ENCODE data around the gene MARK3.

Gene MARK3

GRCh38 chr14:103535081-103535890 lies 150.1 kb downstream of the MARK3 start:
- Histone ChIP-seq H3K27ac (no peak overlapping the region), H3K4me2 (no peak overlapping the region), H3K79me2 (ENCODE audit: insufficient read depth, low read depth) (no peaks in the 10 kb centered on the region), H4K20me1 (ENCODE audit: insufficient read depth) (no peaks in the 10 kb centered on the region), H3K9ac (no peak overlapping the region), H3K4me3 (IDR thresholded peaks at IDR 0.05; ENCODE audit: insufficient read depth, low read depth, low read length) (no peak overlapping the region), H3K4me1 (ENCODE audit: low read depth, poor library complexity, severe bottlenecking) (no peaks in the 10 kb centered on the region), H3K36me3 (ENCODE audit: insufficient read depth) (no peaks in the 10 kb centered on the region), H3K27me3 (ENCODE audit: insufficient read depth, low read depth) (peaks cover under 1% of the 10 kb centered on the region; the same call in 1 of the 2 replicates), H2AFZ (ENCODE audit: low read depth) (no peak overlapping the region)
- no peak for TF ChIP-seq CTCF (conservative IDR thresholded peaks at IDR 0.05; ENCODE audit: low read depth, low read length)

GRCh38 chr14:103535891-103536565 lies 150.8 kb downstream of the MARK3 start:
- Histone ChIP-seq H3K27ac (no peak overlapping the region), H3K4me3 (IDR thresholded peaks at IDR 0.05; ENCODE audit: insufficient read depth, low read depth, low read length) (no peak overlapping the region), H3K27me3 (ENCODE audit: insufficient read depth, low read depth) (peaks cover 6% of the 10 kb centered on the region; the same call in 1 of the 2 replicates), H3K4me2 (no peak overlapping the region), H3K4me1 (ENCODE audit: low read depth, poor library complexity, severe bottlenecking) (no peaks in the 10 kb centered on the region), H3K36me3 (ENCODE audit: insufficient read depth) (no peaks in the 10 kb centered on the region), H2AFZ (ENCODE audit: low read depth) (no peak overlapping the region), H4K20me1 (ENCODE audit: insufficient read depth) (no peaks in the 10 kb centered on the region), H3K79me2 (ENCODE audit: insufficient read depth, low read depth) (no peaks in the 10 kb centered on the region), H3K9ac (no peak overlapping the region)
- no peak for TF ChIP-seq CTCF (conservative IDR thresholded peaks at IDR 0.05; ENCODE audit: low read depth, low read length)

GRCh38 chr14:103536693-103537092 lies 151.5 kb downstream of the MARK3 start:
- no peak overlapping the region for H2AFZ ChIP-seq (ENCODE audit: low read depth)
- H3K27ac ChIP-seq = no peak overlapping the region
- H3K27me3 ChIP-seq (ENCODE audit: insufficient read depth, low read depth) = peaks cover 6% of the 10 kb centered on the region; the same call in 1 of the 2 replicates
- no peak overlapping the region for H3K9ac ChIP-seq
- no peak overlapping the region for H3K4me2 ChIP-seq
- H3K4me1 ChIP-seq (ENCODE audit: low read depth, poor library complexity, severe bottlenecking) = no peaks in the 10 kb centered on the region
- no peak for TF ChIP-seq CTCF (conservative IDR thresholded peaks at IDR 0.05; ENCODE audit: low read depth, low read length)
- no peaks in the 10 kb centered on the region for H4K20me1 ChIP-seq (ENCODE audit: insufficient read depth)
- H3K4me3 ChIP-seq (IDR thresholded peaks at IDR 0.05; ENCODE audit: insufficient read depth, low read depth, low read length) = no peak overlapping the region
- no peaks in the 10 kb centered on the region for H3K36me3 ChIP-seq (ENCODE audit: insufficient read depth)
- H3K79me2 ChIP-seq (ENCODE audit: insufficient read depth, low read depth) = no peaks in the 10 kb centered on the region

- H4K20me1 ChIP-seq (ENCODE audit: insufficient read depth) = no peaks in the 10 kb centered on the region
Measured at GRCh38 chr14:103537175-103537990, 152.2 kb downstream of the MARK3 start.

More at GRCh38 chr14:103537175-103537990, 152.2 kb downstream of the MARK3 start:
- Histone ChIP-seq H3K27ac (no peak overlapping the region), H3K4me1 (ENCODE audit: low read depth, poor library complexity, severe bottlenecking) (no peaks in the 10 kb centered on the region), H3K4me2 (no peak overlapping the region), H3K79me2 (ENCODE audit: insufficient read depth, low read depth) (no peaks in the 10 kb centered on the region), H3K36me3 (ENCODE audit: insufficient read depth) (no peaks in the 10 kb centered on the region), H3K4me3 (IDR thresholded peaks at IDR 0.05; ENCODE audit: insufficient read depth, low read depth, low read length) (no peak overlapping the region), H3K9ac (no peak overlapping the region), H2AFZ (ENCODE audit: low read depth) (no peak overlapping the region), H3K27me3 (ENCODE audit: insufficient read depth, low read depth) (peaks cover 6% of the 10 kb centered on the region; the same call in 1 of the 2 replicates)
- TF ChIP-seq CTCF (conservative IDR thresholded peaks at IDR 0.05; ENCODE audit: low read depth, low read length) = no peak

Measured in KMS-11 (cell line).